Right ventricle myocardium inferior (tissue), 1 donor: Measurements from ENCODE around the gene FBXO40. TPM values are rescaled to one million over a fixed set of nuclear protein-coding genes. Genes with fewer than 3 reads are reported as not detected.

Source experiments
- ATAC-seq: fragments of 200-7000 bp; cut with Tn5 transposase; one replicate; pipeline ENCODE4 v1.9.1; 2020; ENCODE audit warnings: mild to moderate bottlenecking, moderate library complexity
- DNase-seq: peaks from one replicate; pipeline ENCODE4 v3.0.0; 2021; ENCODE audit errors: missing footprints
- intact Hi-C: fragments of 100-400 bp; cut with DNase I; formaldehyde crosslinking; loops from one replicate; pipeline ENCODE4 v1.11.0; 2022
- total RNA-seq: library from RNA; stranded (reverse); fragmentation: NEBNext Ultra II Directional; extraction: Animal tissue kit (Norgen Biotek cat#: 25700); gene quantifications from one replicate; pipeline ENCODE4 v1.2.1, GENCODE V29; 2021
- donor health status: DM: no; HTN: yes; CAD: no; lungs with severe emphysema.

FBXO40 gene
- total RNA-seq, 1 donor from 2014 or later = 182 TPM

DNA sequence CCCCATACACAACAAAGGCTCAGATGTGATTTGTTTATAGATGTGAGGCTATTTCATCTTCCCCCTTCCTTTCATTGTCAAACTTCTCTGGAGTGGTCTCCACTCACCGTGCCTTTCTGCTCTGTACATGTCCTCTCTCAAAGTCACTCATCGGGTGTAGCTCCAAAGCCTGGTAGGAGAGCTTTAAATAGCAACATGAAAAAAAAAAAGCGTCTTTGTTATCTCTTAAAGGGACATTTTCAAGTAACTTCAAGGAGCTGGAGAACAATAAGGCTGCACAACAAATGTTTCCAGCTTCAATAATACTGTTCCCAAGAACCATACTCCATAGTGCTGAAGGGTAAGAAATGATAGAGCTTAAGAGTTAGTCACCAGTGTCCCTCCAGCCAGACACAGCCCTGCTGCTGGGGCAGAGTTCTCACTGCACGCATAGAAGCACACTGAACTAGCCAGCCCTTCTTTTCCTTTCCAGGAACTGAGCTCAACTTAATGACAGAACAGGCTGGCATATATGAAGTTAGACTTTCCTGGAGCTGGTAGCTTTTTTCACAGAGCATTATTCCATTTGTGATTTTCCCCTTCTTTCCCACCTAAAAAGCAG, 8.1 kb downstream of the FBXO40 start:
- DNase-seq (no peak), ATAC-seq (peak; percentile 77)
- intact Hi-C loops = no loop called here

DNA sequence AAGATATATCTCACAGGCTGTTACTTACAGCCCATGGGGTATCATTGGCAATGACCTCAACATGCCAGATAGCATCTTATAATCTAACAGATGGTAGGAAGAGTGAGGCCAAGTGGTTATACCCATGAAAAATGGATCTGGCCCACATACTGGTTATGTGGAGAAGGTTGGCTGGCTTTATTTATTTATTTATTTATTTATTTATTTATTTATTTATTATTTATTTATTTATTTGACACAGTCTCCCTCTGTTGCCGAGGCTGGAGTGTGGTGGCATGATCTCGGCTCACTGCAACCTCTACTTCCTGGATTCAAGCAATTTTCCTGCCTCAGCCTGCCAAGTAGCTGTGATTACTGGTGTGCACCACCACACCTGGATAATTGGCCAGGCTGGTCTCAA, 11.6 kb downstream of the FBXO40 start:
- intact Hi-C loops = loop anchor here (2.0 kb wide), 1 partner anchor 18 kb away; no protein-coding TSS in a partner anchor
- ATAC-seq = no peak
- no peak for DNase-seq

DNA sequence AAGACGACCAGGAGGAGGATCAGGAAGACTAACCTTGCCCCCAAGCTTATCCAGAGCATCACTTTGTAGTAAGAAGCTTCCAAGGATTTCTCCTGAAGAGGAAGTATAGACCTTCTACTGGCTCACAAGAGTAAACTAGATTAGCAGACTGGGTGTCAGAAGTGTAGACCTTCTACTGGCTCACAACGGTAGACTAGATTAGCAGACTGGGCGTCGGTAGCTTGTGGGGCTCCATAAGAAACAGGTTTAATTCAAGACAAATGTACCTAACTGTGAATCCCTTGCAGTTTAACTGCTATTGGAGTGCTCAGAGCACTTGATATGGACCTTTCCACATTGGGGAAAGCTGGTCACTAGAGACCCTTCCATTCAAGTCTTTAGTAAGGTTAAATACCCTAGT, 12.9 kb downstream of the FBXO40 start:
- intact Hi-C loops = no loop called here
- no peak for ATAC-seq
- DNase-seq = no peak

DNA sequence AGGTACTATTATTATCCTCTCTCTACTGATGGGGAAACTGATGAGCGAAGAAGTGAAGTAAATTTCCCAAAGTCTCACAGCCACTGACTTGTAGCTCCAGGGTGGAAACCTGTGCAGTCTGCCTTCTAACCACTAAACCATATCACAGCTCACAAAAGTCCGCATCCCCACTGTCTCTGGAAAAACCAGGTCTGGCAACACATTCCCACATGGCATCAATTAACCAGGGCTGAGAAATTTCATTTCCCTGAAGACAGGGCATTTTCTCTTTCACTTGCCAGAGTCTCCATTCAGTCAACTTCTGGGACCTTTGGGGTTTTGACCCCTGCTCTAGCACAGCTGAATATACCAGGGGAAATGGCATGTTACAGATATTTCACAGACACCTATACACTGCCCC, 26.5 kb downstream of the FBXO40 start:
- no peak for DNase-seq

DNA sequence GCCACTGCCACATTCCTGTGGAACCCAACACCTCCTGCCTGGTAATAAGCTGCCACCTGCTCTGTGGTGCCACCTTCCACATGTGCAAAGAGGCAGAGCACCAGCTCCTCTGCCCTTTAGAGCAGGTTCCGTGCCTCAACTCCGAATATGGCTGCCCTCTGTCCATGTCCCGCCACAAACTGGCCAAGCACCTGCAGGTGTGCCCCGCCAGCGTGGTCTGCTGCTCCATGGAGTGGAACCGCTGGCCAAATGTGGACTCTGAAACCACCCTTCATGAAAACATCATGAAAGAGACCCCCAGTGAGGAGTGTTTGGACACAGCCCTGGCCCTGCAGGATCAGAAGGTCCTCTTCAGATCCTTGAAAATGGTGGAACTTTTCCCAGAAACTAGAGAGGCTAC, 28.3 kb downstream of the FBXO40 start:
- intact Hi-C loops = no loop called here
- DNase-seq (no peak), ATAC-seq (no peak)

More for the DNA sequence above, 26.5 kb downstream of the FBXO40 start:
- intact Hi-C loops = no loop called here
- no peak for ATAC-seq

DNA sequence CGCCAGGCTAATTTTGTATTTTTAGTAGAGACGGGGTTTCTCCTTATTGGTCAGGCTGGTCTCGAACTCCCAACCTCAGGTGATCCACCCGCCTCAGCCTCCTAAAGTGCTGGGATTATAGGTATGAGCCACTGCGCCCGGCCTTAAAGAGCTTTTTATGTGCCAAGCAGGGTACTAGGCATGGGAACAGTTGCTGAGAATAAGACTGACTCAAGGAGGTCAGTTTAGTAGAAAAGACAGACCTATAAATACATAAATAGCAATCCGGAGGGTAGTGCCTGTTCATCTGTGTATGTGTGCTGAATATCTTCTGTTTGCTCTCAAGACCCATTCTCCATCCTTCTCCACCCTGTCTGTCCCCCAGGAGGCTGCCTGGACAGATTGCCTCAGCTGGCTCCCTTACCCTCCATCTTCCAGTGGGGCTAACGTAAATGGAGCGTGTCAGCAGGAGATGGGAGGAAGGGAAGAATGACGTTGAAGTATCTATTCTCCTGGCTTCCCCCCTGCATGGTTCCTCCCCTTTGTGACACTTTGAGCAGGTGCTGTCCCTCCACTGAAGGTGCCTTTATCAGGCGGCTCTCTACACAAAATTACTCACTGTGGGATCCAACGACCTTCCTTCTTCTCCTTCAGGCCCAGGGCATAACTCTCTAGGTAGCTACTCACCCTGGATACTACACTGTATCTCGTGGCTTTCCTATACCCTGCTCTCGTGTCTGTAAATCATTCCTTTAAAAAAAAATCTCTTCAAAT, 31.1 kb downstream of the FBXO40 start:
- peak; percentile 30 for ATAC-seq
- no peak for DNase-seq
- intact Hi-C loops = no loop called here

DNA sequence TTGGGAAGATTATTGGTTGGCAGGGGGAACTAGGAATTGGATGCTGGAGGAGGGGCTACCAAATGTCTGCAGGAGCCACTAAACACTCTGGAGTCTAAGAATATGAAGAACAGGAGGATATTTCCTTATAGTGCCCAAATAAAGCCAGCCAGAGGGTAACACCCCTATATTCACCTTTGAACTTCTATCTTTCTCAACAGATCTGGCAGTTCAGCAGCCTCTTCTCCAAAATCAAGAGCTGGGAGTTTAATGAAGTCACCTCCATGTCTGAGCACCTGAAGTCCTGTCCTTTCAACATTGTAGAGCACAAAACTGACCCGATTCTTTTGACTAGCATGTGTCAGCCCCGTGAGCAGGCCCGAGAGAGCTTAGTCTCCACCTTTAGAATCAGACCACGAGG, 33.3 kb downstream of the FBXO40 start:
- DNase-seq = no peak
- intact Hi-C loops = loop anchor here (5.0 kb wide), 1 partner anchor 34 kb away; the partner anchor contains the start of gene FBXO40
- no peak for ATAC-seq

DNA sequence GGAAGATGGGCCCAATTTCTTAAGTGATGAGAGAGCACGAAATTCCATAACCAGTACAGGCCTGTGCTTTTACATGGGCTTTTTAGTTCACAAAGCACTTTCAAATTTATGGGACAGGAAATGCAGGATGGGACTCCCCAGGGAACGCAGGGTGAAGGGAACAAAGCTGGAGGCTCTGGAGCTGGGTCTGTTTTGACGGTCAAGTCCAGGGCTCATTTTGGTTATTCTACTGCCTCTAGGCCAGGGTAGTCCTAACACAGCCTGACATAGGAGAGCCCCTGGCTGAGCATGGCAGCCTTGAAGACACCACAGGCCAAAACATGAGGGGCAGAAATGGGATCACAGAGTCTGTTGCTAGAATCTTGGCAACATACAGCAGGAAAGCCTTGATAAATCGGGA, 34.0 kb downstream of the FBXO40 start:
- no peak for DNase-seq
- ATAC-seq = no peak
- intact Hi-C loops = loop anchor here (5.0 kb wide), 1 partner anchor 35 kb away; the partner anchor contains the start of gene FBXO40

DNA sequence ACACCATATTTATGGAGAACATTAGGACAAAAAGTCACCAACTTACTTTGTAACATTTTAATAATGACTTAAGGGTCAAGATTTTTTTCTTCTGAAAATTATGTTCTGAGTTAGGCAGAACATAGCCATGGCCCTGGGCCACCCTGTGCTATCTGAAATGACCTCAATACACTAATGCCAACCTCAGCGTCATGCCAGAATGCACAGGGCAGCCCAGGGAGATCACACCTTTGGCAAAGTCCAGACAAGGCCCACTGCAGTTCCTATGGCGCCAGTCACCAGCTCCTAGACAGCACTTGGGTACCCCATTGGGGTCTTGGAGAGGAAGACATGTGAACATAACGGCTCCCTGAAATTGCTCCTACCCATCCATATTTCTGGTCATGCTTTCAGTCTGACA, 34.4 kb downstream of the FBXO40 start:
- DNase-seq (no peak), ATAC-seq (peak; percentile 50)
- intact Hi-C loops = loop anchor here (5.0 kb wide), 1 partner anchor 35 kb away; the partner anchor contains the start of gene FBXO40

DNA sequence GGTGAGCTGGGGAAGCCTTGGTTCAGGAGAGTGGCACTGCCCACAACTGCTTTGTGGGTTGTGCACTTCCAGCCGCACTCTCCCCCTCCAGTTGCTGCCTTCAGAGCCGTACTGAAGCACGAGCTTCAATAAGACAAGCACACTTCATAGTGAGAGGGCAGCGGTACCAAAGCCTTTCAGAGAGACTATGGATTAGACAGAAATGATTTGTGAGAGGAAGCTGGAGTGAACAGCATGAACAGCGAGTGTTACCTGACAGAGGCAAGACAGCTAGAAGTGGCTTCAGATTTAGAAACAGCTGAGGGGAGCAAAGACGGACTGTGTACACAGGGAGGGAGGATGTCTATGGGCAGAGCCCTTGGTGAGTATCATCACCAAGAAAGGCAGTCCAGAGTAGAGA, 36.4 kb downstream of the FBXO40 start:
- intact Hi-C loops = loop anchor here (5.0 kb wide), 1 partner anchor 37 kb away; the partner anchor contains the start of gene FBXO40
- peak; percentile 85 for ATAC-seq
- no peak for DNase-seq

DNA sequence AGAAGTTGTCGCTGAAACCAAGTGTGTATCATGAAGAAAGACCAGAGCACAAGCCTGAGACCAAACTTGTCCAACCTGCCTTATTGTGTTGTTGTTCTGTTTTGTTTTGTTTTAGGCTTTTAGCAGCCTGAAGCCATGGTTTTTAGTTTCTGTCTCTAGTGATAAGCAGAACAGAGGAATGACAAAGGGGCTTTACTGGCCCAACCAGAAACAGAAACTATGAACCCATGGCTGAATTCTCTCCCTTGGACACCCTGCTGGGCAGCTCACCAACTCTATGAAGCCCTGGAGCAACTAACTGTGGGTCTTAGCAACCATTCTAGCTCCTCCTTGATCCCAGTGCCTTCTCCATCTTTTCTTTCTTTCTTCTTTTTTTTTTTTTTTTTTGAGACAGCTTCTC, 37.2 kb downstream of the FBXO40 start:
- intact Hi-C loops = no loop called here
- DNase-seq (no peak), ATAC-seq (no peak)

DNA sequence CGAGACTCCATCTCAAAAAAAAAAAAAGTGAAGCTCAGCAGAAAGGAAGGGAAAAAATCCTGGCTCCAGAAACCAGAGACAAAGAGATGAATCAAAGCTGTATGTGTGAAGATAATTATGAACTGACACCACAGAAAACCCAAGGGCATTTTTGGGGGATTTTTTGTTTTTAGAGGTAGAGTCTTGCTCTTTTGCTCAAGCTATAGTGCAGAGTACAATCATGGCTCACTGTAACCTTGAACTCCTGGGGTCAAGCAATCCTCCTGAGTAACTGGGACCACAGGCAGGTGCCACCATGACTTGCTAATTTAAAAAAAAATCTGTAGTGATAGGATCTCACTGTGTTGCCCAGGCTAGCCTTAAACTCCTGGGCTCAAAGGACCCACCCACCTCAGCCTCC, 44.7 kb downstream of the FBXO40 start:
- no peak for DNase-seq
- no peak for ATAC-seq
- intact Hi-C loops = no loop called here

DNA sequence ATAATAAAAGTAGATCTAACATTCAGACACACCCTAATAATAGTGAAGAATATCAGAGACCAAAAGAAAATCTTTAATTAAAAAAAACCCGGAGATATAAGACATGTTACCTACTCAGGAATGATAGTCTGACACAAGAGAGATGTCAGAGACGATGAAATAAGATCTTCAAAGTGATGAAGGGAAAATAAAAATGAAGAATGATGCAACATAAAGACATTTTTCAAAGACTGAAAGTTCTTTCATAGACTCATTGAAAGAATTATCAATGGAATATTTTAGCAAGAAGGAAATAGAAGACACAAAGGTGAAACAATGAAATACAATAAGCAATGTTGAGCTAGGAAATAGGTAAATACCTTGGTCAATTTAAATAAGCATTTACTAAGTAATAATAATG, 47.9 kb downstream of the FBXO40 start:
- no peak for ATAC-seq
- DNase-seq = no peak
- intact Hi-C loops = no loop called here

DNA sequence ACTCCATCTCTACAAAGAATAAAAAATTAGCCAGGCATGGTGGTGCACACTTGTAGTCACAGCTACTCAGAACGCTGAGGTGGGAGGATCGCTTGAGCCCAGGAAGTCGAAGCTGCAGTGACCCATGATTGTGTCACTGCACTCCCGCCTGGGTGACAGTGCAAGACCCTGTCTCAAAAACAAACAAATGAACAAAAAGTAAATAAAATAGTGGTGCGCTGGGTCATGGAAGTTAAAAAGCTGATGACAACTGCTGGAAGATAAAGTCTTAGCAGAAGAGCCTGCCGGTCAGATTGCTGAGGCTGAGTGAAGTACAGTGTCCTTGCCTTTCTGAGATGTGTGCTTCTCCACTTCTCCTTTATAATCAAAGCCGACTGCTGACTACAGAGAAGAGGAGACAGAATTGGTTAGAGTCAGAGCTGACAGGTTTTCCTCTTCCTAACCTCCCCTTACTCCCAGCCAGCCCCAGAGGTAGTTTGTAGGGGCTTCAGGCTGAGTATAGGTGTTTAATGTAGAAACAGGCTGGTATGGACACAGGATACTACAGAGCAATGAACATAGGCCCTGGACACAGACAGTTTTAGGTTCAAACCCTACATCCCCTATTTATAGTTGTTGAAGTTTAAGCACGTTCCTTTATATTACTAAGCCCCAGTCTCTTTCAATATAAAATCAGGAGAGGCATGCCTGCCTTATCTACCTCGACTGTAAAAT, 49.6 kb downstream of the FBXO40 start:
- ATAC-seq = no peak
- intact Hi-C loops = no loop called here
- DNase-seq = no peak

DNA sequence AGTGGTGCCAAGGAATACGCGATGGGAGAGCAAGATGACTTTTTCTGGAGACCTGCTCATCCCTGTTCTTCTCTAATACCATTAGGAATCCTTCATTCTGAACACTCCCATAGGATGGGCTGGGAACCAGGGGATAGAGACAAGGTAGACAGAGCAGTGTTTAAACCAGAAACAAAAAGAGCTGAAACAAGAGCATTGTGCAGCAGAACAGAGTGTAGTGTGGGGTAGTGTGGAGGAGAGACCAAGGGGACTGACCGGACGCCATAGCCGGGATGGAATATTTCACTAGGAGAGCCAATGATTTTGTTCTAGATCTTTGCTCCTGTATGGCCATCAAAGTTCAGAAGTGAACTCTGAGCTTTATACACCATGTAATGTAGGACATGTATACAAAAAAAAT, 51.9 kb downstream of the FBXO40 start:
- intact Hi-C loops = no loop called here
- DNase-seq (no peak), ATAC-seq (no peak)

DNA sequence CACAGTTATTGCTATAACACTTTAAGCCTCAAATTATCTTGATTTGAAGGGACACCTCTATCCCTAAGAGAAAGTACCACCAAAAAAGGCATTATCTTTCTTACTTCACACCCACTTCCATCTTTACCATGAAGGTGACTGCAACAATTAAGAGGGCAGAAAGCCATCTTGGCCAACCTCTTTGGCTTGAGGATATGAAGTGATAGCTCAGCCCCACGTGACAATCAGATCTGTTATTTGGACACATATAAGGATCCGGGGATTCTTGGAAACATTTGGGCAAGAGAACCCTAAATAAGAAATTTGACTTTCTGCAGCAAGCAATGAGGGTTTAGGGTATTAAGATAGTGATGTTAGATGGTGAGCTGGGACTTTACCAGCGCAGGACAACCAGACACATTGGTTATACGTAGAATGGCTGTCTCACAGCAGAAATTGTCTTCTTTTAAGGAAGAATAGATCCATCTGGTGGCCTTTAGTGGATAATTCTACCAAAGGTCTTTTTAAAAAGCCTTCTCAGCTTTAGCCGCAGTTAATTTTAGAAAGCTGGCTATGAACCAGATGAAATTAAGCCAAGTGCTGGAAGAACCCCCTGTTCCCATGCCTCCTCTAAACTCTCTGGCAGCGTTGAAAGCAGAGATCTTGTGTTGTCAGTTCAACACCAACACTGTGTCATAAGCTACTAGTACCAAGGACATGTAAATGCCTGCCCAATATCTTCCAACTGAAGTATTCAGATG, 55.2 kb downstream of the FBXO40 start:
- ATAC-seq (peak; percentile 98), DNase-seq (no peak)
- intact Hi-C loops = loop anchor here (2.0 kb wide), 2 partner anchors 52 to 102 kb away; no protein-coding TSS in a partner anchor

DNA sequence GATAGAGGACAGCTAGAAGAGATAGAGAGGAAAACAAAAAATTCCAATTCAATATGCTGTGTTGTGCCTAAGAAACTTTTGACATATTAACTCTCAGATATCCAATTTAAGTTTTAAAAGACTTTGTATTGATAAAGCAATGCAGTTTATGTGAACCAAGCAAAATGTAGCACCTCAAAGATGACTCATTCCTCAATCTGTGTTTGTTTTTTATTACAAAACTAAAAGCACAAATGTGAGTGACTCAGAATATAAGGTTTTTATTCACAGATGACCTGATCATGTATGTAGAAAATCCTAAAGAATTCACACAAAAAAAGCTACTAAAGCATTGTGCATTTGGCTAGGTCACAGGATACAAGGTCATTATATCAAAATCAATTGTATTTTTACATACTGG, 56.5 kb downstream of the FBXO40 start:
- ATAC-seq = no peak
- no peak for DNase-seq
- intact Hi-C loops = loop anchor here (2.0 kb wide), 2 partner anchors 53 to 103 kb away; no protein-coding TSS in a partner anchor

DNA sequence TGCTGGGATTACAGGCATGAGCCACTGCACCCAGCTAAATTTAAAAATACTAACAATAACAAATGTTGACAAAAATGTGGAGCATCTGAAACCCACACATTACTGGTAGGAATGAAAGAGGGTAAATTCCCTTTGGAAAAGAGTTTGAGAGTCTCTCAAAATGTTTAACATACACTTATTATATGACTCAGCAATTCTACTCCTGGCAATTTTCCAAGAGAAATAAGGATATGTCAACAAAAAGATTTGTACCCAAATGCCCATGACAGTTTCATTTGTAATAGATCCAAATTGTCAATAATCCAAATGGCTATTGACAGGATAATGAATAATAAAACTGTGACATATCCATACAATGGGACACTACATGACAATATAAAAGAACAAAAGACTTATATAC, 58.5 kb downstream of the FBXO40 start:
- intact Hi-C loops = no loop called here
- ATAC-seq (no peak), DNase-seq (no peak)
